Kidney (tissue), 14 donors: Measurements from ENCODE around the gene SLC25A26. TPM values are rescaled to one million over a fixed set of nuclear protein-coding genes. Genes with fewer than 3 reads are reported as not detected.

Experiments
- DNase-seq, 5 donors: peaks; one replicate each; pipeline ENCODE4 v3.0.0-alpha.2; 2013 to 2020
- FAIRE-seq: peaks from 2 replicates; lab custom pipeline; 2012; peaks lifted over from hg19 to GRCh38; lab: Jason Lieb, UNC
- H3K27ac ChIP-seq, 2 donors: one replicate each; pipeline ENCODE4 v1.7.0; 2013; ENCODE audit warnings: low read depth in 2 of 2, low read length in 2 of 2, inconsistent platforms in 1 of 2
- H3K27me3 ChIP-seq: one replicate; pipeline ENCODE4 v1.7.1; 2013; ENCODE audit warnings: low read length, inconsistent platforms; ENCODE audit not compliant: control insufficient read depth, insufficient read depth
- H3K36me3 ChIP-seq, 3 donors: one replicate each; pipeline versions ENCODE4 v1.7.0 to v1.7.1; 2013; ENCODE audit warnings: low read length in 3 of 3, control low read depth in 1 of 3, inconsistent platforms in 1 of 3; ENCODE audit not compliant: insufficient read depth in 3 of 3, control insufficient read depth in 2 of 3
- H3K4me1 ChIP-seq, 3 donors: one replicate each; pipeline versions ENCODE4 v1.7.0 to v1.7.1; 2013; ENCODE audit warnings: low read length in 3 of 3, inconsistent platforms in 1 of 3, low read depth in 1 of 3; ENCODE audit not compliant: control insufficient read depth in 2 of 3, insufficient read depth in 2 of 3
- H3K4me3 ChIP-seq, 3 donors: one replicate each; pipeline versions ENCODE4 v1.7.0 to v1.8.1; 2013; ENCODE audit warnings: low read length in 3 of 3, control low read depth in 1 of 3, inconsistent platforms in 1 of 3
- H3K9ac ChIP-seq, 3 donors: one replicate each; pipeline versions ENCODE4 v1.7.0 to v1.7.1; 2013; ENCODE audit warnings: low read length in 3 of 3, control low read depth in 1 of 3, inconsistent platforms in 1 of 3
- H3K9me3 ChIP-seq, 3 donors: one replicate each; pipeline versions ENCODE4 v1.7.0 to v1.7.1; 2013; ENCODE audit warnings: low read length in 3 of 3, control low read depth in 1 of 3, inconsistent platforms in 1 of 3; ENCODE audit not compliant: control insufficient read depth in 2 of 3, insufficient read depth in 1 of 3
- intact Hi-C: fragments of 100-400 bp; cut with DNase I; formaldehyde crosslinking; loops from one replicate; pipeline ENCODE4 v1.11.1; 2022
- polyA plus RNA-seq: library from polyadenylated mRNA; stranded (reverse); fragments of 350-450 nt; fragmentation: Illumina TruSeq; extraction: RNeasy Lipid Tissue Mini Kit (QIAGEN cat#74804); gene quantifications from one replicate; pipeline ENCODE4 v1.2.3, GENCODE V29; 2014; ENCODE audit warnings: low read depth, low replicate concordance; ENCODE audit not compliant: insufficient read depth
- total RNA-seq: library from RNA; stranded (reverse); fragmentation: NEBNext Ultra II Directional; extraction: Animal tissue kit (Norgen Biotek cat#: 25700); gene quantifications from one replicate; pipeline ENCODE4 v1.2.1, GENCODE V29; 2021
- TF ChIP-seq, protein P1 (sequence below): IDR thresholded peaks from 3 replicates; pipeline ENCODE4 v1.5.1; 2012; ENCODE audit warnings: mild to moderate bottlenecking, moderate library complexity, borderline replicate concordance; ENCODE audit not compliant: insufficient read depth; ENCODE audit errors: extremely low read depth
- donor health status: control.
- donor health status: control.
- donor health status: control.
- donor health status: control.
- donor health status: control.
- donor health status: DM: yes; HTN: yes; CAD: no.
- donor health status: Normal renal cell carcinoma (clear cell type).

SLC25A26 gene
- total and polyA plus RNA-seq, 2 donors from 2014 or later: 23.9 to 25.4 TPM

DNA sequence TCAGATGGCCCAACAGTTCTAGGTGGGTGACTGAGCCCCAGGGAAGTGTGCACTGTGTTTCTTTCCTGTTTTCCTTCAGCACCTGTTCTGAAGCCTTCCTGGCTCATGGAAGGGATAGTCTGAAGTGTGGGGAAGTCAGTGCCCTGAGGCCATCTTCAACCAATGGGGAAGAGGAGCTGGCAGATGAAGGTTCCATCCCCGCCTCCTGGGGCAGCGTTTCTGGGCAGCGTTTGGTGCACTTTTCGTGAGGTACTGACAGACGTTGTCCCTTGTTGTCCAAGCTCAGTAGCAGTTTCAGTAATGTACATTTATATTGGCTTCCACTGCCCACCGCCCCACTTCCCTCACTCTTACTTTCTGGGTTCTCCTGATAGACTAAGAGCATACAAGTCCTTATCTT, 42.6 kb upstream of the SLC25A26 start:
- Histone ChIP-seq H3K4me3 (no peak overlapping the region), H3K9me3 (no peaks in the 10 kb centered on the region), H3K27me3 (no peaks in the 10 kb centered on the region), H3K36me3 (no peaks in the 10 kb centered on the region), H3K9ac (no peak overlapping the region), H3K27ac (no peak overlapping the region), H3K4me1 (no peaks in the 10 kb centered on the region)
- intact Hi-C loops: no loop called here
- TF ChIP-seq, protein P1, sequence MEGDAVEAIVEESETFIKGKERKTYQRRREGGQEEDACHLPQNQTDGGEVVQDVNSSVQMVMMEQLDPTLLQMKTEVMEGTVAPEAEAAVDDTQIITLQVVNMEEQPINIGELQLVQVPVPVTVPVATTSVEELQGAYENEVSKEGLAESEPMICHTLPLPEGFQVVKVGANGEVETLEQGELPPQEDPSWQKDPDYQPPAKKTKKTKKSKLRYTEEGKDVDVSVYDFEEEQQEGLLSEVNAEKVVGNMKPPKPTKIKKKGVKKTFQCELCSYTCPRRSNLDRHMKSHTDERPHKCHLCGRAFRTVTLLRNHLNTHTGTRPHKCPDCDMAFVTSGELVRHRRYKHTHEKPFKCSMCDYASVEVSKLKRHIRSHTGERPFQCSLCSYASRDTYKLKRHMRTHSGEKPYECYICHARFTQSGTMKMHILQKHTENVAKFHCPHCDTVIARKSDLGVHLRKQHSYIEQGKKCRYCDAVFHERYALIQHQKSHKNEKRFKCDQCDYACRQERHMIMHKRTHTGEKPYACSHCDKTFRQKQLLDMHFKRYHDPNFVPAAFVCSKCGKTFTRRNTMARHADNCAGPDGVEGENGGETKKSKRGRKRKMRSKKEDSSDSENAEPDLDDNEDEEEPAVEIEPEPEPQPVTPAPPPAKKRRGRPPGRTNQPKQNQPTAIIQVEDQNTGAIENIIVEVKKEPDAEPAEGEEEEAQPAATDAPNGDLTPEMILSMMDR: no peak
- DNase-seq (no peak), FAIRE-seq (no peak)

DNA sequence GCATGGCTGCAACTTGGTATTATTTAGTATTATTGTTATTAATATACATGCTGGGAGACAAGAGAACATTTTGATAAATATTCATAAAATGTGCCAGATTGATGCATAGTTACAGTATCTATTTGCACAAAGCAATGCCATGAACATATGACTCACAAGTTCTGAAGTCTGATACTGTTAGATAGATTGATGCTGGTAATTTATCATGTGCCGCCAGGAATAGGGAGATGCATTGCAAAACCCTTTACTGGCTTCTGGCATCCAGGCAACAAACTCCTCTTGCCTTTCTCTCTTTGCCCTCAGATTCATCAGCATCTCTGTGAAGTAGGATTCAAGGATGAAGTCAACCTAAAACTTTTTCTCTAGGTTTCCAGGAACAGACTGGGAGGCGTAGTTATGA, 41.0 kb upstream of the SLC25A26 start:
- no peak overlapping the region for H3K4me3 ChIP-seq
- no peaks in the 10 kb centered on the region for H3K36me3 ChIP-seq
- TF ChIP-seq, protein P1: no peak
- no peak for FAIRE-seq
- no peak overlapping the region for H3K9ac ChIP-seq
- H3K4me1 ChIP-seq: no peaks in the 10 kb centered on the region
- no peak for DNase-seq
- intact Hi-C loops: no loop called here
- H3K27ac ChIP-seq: no peak overlapping the region
- H3K9me3 ChIP-seq: no peaks in the 10 kb centered on the region
- no peaks in the 10 kb centered on the region for H3K27me3 ChIP-seq

DNA sequence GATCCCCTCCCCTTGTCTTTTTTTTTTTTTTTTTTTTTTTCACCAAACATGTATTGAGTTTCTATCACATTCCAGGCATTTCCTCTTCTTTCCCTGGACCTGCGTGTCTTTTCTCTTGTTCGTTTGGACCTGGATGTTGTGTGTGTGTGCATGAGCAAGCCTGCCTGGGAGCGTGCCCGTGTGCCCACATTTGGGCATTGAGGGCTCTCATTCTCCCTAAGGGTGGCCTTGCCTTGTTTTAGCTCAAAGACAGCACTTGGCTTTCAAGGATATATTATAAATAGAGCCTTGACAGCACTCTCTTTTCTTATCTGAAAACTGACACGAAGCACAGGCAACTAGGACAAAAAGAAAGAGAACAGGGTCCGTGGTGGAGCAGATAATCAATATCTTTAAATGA, 39.0 kb upstream of the SLC25A26 start:
- FAIRE-seq (no peak), DNase-seq (no peak)
- Histone ChIP-seq H3K9me3 (no peaks in the 10 kb centered on the region), H3K27me3 (no peaks in the 10 kb centered on the region), H3K9ac (no peak overlapping the region), H3K4me3 (no peak overlapping the region), H3K36me3 (no peaks in the 10 kb centered on the region), H3K4me1 (no peaks in the 10 kb centered on the region), H3K27ac (no peak overlapping the region)
- TF ChIP-seq, protein P1: no peak
- intact Hi-C loops: no loop called here

DNA sequence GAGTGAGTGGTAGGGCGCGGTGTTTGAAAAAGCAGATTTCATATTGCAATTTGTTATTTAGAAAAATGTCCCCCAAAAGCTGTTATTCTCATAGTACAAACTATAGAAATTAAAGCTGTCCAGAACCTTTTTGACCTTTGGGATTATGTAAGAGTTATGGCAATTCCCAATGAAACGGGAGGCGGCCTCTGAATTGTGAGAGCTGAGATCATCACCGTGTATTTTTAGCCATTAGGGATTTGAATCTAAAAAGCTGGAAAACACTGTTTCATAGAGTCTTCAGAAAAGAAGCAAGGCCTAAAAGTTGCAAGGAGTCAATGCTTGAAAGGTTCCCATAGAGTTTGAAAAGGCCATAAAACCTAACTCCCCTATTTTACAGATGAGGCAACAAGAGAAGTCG, 38.6 kb upstream of the SLC25A26 start:
- no peaks in the 10 kb centered on the region for H3K9me3 ChIP-seq
- TF ChIP-seq, protein P1: no peak
- H3K27me3 ChIP-seq: no peaks in the 10 kb centered on the region
- intact Hi-C loops: no loop called here
- no peak overlapping the region for H3K9ac ChIP-seq
- no peak overlapping the region for H3K4me3 ChIP-seq
- no peak for DNase-seq
- no peak for FAIRE-seq
- H3K4me1 ChIP-seq: no peaks in the 10 kb centered on the region
- H3K27ac ChIP-seq: no peak overlapping the region
- H3K36me3 ChIP-seq: no peaks in the 10 kb centered on the region
